Adrenal gland (tissue), 5 donors: ENCODE results near the gene NDUFAF2.

ENCODE experiments used
- POLR2A ChIP-seq, 2 donors: fragments of 450-650 bp; IDR thresholded peaks; one replicate each; pipeline ENCODE4 v1.6.1; 2017; ENCODE audit warnings: antibody characterized with exemption in 2 of 2, mild to moderate bottlenecking in 2 of 2, moderate library complexity in 1 of 2
- TF ChIP-seq, protein P1 (sequence below), 6 experiments: fragments of 450-650 bp in 4 of 6; fragments of 200-600 bp in 2 of 6; sonication (generic) in 1 of 6; IDR thresholded peaks; 1 replicate in 5 of 6; 2 replicates in 1 of 6; pipeline versions ENCODE4 v1.5.1 to v1.8.0; 2016 to 2021; ENCODE audit warnings: antibody characterized with exemption in 6 of 6, mild to moderate bottlenecking in 2 of 6, moderate library complexity in 1 of 6
- donor health status: DM: no; HTN: no; CAD: no.

DNA sequence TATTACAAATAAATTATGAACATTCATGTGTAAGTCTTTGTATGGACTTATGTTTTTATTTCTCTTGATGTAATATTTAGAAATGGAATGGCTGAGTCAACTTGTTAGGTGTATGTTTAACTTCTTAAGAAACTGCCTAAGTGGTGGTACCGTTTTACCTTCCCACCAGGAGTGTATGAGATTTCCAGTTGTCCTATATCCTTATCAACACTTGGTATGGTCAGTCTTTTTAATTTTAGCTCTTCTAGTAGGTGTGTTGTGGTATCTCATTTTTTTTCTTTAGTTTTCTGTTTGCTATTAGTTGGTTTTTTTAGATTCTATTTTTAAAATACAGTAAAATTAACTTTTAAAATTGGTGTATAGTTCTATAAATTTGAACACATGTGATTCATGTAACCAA lies 3.7 kb downstream of the NDUFAF2 start:
- TF ChIP-seq, protein P1, sequence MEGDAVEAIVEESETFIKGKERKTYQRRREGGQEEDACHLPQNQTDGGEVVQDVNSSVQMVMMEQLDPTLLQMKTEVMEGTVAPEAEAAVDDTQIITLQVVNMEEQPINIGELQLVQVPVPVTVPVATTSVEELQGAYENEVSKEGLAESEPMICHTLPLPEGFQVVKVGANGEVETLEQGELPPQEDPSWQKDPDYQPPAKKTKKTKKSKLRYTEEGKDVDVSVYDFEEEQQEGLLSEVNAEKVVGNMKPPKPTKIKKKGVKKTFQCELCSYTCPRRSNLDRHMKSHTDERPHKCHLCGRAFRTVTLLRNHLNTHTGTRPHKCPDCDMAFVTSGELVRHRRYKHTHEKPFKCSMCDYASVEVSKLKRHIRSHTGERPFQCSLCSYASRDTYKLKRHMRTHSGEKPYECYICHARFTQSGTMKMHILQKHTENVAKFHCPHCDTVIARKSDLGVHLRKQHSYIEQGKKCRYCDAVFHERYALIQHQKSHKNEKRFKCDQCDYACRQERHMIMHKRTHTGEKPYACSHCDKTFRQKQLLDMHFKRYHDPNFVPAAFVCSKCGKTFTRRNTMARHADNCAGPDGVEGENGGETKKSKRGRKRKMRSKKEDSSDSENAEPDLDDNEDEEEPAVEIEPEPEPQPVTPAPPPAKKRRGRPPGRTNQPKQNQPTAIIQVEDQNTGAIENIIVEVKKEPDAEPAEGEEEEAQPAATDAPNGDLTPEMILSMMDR (IDR thresholded peaks at IDR 0.05): no peak
- no peak for TF ChIP-seq POLR2A (IDR thresholded peaks at IDR 0.05)
